Omental fat pad (tissue), 4 donors: ENCODE data around the gene CLCN3. TPM values are rescaled to one million over a fixed set of nuclear protein-coding genes. Genes with fewer than 3 reads are reported as not detected.

Source experiments
- ATAC-seq: fragments of 150-250 bp; one replicate; pipeline ENCODE4 v1.9.1; 2016; ENCODE audit warnings: mild to moderate bottlenecking, moderate library complexity; ENCODE audit not compliant: low FRiP score
- DNase-seq: peaks from one replicate; pipeline ENCODE4 v3.0.0-alpha.2; 2019; ENCODE audit warnings: low spot score
- CTCF ChIP-seq, 3 donors: fragments of 450-650 bp; IDR thresholded peaks; one replicate each; pipeline ENCODE4 v1.5.1; 2016 to 2017; ENCODE audit warnings: antibody characterized with exemption in 3 of 3, mild to moderate bottlenecking in 3 of 3, moderate library complexity in 2 of 3
- total RNA-seq, 4 donors: library from RNA; depleted of rRNA; stranded (reverse); fragments of >200 nt; gene quantifications; one replicate each; pipeline ENCODE4 v1.1.0, GENCODE V29; 2016

The CLCN3 gene
- total RNA-seq, 4 donors from 2014 or later: 18.3 to 30.6 (median 30.1) TPM

GRCh38 chr4:169707958-169708643 lies 87.7 kb downstream of the CLCN3 start:
- TF ChIP-seq CTCF (IDR thresholded peaks at IDR 0.05): no peak
- no peak for ATAC-seq

GRCh38 chr4:169715826-169716225 lies 95.4 kb downstream of the CLCN3 start:
- no peak for TF ChIP-seq CTCF (IDR thresholded peaks at IDR 0.05)
- ATAC-seq (no peak), DNase-seq (no peak)

More at GRCh38 chr4:169707958-169708643, 87.7 kb downstream of the CLCN3 start:
- no peak for DNase-seq

- no peak for DNase-seq
- no peak for ATAC-seq
- TF ChIP-seq CTCF (IDR thresholded peaks at IDR 0.05): no peak
Observed at GRCh38 chr4:169716677-169717076, 96.3 kb downstream of the CLCN3 start.

- no peak for TF ChIP-seq CTCF (IDR thresholded peaks at IDR 0.05)
- DNase-seq (no peak), ATAC-seq (no peak)
Observed at GRCh38 chr4:169720529-169720928, 100.2 kb downstream of the CLCN3 start.

- no peak for DNase-seq
- no peak for ATAC-seq
- TF ChIP-seq CTCF (IDR thresholded peaks at IDR 0.05): no peak
Observed at GRCh38 chr4:169723207-169723965, 103.0 kb downstream of the CLCN3 start.

- TF ChIP-seq CTCF (IDR thresholded peaks at IDR 0.05): no peak
- no peak for DNase-seq
- no peak for ATAC-seq
Observed at GRCh38 chr4:169724260-169724659, 103.9 kb downstream of the CLCN3 start.

- ATAC-seq (no peak), DNase-seq (no peak)
- no peak for TF ChIP-seq CTCF (IDR thresholded peaks at IDR 0.05)
Observed at GRCh38 chr4:169727616-169728015, 107.2 kb downstream of the CLCN3 start.
